Measurements from ENCODE around the gene SDK2.
A peak's percentile ranks its signal among the peaks of the same experiment; 100 is the strongest.

The SDK2 gene

DNA sequence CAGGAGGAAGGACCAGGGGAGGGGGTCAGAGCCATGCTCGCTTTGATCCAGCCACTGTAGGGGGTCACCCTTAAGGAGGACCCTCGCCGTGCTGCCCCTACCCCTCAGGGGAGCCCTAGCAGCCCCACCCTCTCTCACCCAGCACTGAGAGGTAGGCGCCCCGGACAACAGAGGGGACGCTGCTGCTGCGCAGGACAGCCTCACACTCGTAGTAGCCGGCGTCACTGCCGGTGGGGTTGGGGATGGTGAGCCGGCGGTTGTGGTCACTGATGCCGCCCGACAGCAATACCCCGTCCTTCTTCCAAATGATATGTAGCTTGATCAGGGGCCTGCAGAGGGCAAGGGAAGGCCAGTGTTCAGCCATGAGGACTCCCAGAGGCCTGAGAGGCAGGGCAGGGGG, 206.4 kb downstream of the SDK2 start:
- DNase-seq: no peak

GRCh38 chr17:73436954-73437353, 207.3 kb downstream of the SDK2 start:
- no peak for DNase-seq

- DNase-seq: no peak
These were observed 208.8 kb downstream of the SDK2 start for GRCh38 chr17:73435412-73435811.

DNA sequence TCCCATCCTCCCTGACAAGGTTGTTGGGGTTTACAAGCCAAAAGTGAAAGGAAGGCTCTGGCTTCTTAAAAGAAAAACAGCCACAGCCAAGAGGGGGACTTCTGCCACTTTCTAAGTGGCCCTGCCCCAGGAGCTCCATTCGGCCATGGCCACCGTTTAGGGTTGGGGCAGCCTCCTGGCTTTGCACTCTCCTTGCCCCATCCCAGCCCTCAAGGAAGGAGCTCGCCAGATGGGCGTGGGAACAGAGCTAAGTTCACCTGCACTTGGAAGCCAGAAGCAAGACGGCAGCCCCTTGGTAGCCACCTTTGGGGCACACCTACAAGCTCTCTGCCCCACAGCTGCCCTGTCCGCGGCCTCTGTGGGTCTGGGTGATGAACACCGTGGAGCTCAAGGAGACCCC, 210.1 kb downstream of the SDK2 start:
- no peak for DNase-seq

- DNase-seq: no peak
These were observed 210.7 kb downstream of the SDK2 start for GRCh38 chr17:73433501-73433900.

DNA sequence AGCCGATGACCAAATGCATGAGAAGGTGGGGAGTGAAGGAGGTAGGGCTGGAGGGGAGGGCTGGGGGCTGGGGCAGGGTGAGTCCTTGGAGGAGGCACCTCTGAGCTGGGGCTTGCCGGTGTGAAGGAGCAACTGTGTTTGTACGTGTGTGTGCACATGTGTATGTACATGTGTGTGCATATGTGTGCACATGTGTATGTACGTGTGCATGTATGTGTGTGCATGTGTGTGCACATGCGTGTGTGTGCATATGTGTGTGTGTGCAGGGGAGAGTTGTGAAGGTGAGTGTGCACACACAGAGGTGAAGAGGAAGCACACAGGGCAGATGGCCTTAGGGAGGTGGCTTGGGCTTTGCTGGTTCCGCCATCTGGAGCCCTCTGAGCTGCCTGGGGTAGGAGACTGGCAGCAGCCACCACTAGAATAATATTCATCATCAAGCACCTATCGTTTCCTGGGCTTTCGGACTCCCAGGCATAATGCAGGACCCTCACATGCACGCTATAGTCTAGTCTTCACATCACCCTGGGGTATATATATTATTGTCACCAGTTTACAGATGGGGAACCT, 211.5 kb downstream of the SDK2 start:
- DNase-seq: no peak

DNA sequence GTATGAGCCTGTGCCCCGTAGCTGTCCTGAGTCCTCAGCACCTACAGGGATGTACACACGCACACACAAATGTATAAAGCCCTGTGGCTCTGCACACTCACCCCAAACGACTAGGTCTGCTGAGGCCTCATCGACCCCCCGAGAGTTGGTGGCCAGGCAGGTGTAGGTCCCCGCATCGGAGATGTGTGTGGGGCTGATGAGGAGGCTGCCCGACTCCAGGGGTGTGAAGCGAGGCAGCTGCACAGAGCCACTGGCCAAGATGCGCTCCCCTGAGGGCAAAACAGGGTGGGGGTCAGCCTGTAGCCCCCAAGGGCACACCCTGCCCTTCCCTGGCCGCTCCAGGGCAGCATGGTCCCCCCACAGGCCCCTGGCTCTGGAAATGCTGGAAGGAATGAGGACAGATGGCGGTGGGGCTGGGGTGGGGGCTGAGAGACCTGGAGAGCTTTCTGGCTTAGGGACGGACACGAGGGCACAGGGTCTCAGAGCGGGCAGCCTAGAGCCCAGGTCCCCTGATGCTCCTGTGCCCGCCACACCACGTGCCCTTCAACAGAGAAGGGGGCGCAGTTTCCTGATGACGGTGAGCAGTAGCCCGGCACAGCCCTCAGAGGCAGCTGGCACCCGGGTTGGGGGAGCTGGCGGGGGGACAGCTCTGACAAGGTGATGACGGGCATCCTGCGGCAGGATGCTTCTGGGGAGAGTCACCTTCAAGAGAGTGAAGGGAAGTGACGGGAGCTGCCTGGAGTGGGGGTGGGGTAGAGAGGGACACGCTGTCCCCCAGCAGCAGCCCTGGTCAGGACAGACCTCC, 212.6 kb downstream of the SDK2 start:
- no peak for DNase-seq

- no peak for DNase-seq
These were observed 213.4 kb downstream of the SDK2 start for GRCh38 chr17:73430848-73431247.

DNA sequence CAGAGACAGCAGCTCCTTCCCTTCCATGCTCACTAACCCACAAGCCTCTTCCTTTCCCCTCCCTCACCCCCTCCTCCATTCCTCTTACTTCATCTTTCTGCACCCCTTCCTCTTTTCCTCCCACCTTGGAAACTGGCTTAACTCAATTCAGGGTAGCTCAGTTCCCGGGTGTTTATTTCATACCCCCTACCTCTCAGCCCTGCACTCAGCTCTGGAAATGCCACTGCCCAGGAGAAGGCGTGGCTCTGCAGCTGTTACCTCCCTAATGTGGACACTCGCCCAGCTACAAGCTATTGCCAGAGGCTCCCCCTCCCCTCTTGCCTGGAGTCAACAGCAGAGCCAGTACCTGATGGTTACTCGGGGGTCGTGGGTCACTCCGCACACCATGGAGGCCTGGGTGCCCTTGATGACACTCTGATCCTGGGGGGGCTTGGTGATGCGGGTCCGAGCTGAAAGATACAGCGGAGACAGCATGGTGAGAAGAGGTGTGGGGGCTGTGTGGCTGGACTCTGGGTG, 214.0 kb downstream of the SDK2 start:
- DNase-seq: no peak

GRCh38 chr17:73429440-73430164, 214.6 kb downstream of the SDK2 start:
- DNase-seq: peak; percentile 87

GRCh38 chr17:73427198-73427597, 217.0 kb downstream of the SDK2 start:
- DNase-seq: no peak

- no peak for DNase-seq
These were observed 219.7 kb downstream of the SDK2 start for GRCh38 chr17:73424571-73424970.

DNA sequence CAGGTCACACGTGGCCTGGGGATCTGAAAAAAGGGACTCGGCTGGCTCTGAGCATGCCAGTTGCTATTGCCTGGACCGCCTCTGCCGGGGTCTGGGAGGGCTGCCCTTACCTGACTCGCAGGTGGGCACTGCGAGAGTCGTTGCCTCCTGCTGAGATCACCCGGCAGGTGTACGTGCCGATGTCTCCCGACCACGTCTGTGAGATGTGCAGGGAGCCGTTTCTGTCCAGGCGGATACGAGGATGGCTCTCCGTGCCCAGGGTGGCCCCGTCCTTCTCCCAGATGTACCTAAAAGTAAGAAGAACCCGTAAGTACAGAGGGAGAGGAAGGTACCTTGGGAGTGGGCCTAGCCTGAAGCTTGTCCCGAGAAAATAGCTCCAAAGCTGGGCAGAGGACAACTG, 220.4 kb downstream of the SDK2 start:
- no peak for DNase-seq

DNA sequence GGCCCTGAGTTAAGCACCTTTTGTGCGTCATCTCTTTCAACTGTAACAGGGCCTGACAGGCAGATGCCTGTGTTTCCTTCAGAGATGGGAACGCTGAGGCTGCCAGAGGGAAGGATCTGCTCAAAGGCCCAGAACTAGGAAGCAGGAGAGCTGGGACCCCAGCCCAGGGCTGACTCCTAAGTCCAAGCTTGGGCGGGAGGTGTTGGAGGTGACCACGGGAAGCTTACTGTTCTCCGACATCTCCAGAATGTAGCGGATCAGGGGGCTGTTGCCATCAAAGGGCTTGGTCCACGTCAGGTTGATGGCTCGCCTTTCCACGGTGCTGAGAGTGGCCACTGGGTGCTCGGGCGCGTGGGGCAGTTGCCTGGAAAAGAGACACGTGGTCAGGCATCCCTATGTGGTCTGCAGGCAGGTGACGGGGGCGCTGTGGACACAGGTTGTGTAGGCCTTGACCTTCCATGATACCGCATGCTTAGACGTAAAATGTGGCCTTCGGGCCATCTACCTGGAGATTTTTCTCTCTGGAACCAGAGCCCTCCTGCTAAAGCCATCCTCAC, 221.0 kb downstream of the SDK2 start:
- no peak for DNase-seq

DNA sequence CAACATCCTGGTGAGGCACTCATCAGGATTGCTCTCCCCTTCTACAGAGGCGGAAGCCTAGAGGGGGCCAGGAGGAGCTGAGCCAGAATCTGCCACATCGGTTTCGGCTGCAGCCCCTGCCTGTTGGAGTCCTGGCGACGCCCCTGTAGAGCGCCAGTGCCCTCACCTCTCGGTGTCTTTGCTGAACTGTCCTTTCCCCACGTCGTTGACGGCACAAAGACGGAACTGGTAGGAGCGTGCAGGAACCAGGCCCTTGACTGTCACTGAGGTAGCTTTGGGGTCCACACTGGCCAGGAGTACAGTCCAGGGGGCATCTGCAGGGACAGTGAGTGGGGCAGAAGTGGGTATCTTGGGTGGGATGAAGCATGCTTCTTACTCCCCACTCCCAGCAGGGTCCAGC, 222.1 kb downstream of the SDK2 start:
- no peak for DNase-seq

DNA sequence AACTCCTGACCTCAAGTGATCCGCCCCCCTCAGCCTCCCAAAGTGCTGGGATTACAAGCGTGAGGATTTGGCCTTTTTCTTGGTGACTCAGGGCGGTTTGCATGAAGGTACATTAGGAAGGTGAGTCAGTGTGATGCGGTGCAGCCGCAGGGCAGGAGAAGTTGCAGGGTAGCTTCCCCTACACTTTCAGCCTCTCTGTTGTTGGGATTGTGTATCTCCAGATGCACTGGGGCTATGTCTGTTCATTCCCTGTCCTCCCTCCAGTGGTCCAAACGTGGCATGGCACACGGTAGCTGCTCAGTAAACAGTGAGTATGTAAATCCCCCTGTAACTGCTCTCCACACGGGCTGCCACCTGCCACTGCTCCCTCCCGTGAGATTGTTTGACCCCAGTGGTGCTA, 223.3 kb downstream of the SDK2 start:
- DNase-seq: no peak

DNA sequence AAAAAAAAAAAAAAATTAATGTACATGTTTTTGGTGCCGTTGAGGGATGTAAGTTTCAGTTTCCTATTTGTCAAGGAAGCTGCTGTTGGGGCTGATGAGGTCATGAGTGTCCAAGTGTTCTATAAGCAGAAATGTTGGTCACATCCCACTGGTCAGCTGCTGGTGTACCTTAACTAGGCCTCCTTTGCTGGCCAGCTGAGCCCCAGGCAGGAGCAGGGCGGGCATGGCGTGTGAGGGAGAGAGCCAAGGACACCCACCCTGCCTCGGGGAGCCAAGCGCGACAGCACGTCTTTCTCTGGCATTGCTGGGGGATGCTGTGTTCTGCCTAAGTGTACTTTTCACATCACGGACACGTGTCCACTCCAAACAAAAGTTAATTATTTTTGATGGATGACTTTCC, 224.4 kb downstream of the SDK2 start:
- DNase-seq: no peak

- no peak for DNase-seq
These were observed 225.2 kb downstream of the SDK2 start for GRCh38 chr17:73419051-73419450.

DNA sequence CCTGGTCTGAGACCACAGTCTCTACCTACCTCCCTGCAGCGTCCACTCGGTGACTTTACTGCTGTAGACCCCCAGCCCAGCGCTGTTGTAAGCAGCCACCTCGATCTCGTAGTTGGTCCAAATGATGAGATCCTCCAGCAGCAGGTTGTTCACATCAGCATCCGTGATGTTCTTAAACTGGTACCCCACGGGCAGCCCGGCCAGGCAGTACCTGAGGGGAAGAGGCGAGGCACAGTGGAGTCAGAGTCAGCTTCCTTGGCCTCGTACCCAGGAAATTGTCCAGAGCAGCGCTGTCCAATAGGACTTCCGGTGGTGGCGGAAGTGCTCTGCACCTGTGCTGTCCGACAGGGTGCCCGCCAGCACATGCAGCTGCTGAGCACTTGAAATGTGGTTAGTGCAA, 228.5 kb downstream of the SDK2 start:
- DNase-seq: no peak

- no peak for DNase-seq
These were observed 229.9 kb downstream of the SDK2 start for GRCh38 chr17:73414171-73414955.

GRCh38 chr17:73412914-73413313, 231.3 kb downstream of the SDK2 start:
- DNase-seq: no peak

GRCh38 chr17:73411313-73411747, 232.9 kb downstream of the SDK2 start:
- DNase-seq: no peak
